Spleen (tissue), 7 donors: ENCODE measurements around the gene MSH3.

Experiments used
- CTCF ChIP-seq, 11 experiments: fragments of 200-600 bp in 7 of 11; fragments of 450-650 bp in 4 of 11; sonication (generic) in 4 of 11; IDR thresholded peaks in 8 of 11; conservative IDR thresholded peaks in 3 of 11; 1 replicate in 7 of 11; 2 replicates in 4 of 11; pipeline versions ENCODE4 v1.4.0 to v1.8.0; 2016 to 2021; ENCODE audit warnings: antibody characterized with exemption in 11 of 11, inconsistent platforms in 4 of 11, mild to moderate bottlenecking in 1 of 11
- POLR2A ChIP-seq, 3 donors: fragments of 450-650 bp; IDR thresholded peaks; one replicate each; pipeline ENCODE4 v1.5.1; 2017; ENCODE audit warnings: antibody characterized with exemption in 3 of 3, mild to moderate bottlenecking in 1 of 3
- donor health status: DM: no; HTN: no; CAD: no; lungs with moderate emphysema.
- donor health status: DM: no; HTN: no; CAD: no.
- donor health status: DM: no; HTN: no; CAD: no.

- TF ChIP-seq CTCF (IDR thresholded peaks at IDR 0.05 in 8 of 11, conservative IDR thresholded peaks at IDR 0.05 in 3 of 11): no peak
- no peak for TF ChIP-seq POLR2A (IDR thresholded peaks at IDR 0.05)
Measured at GRCh38 chr5:80916676-80917075, 262.2 kb downstream of the MSH3 start.
